Measurements from ENCODE around the gene RCOR1. TPM values are rescaled to one million over a fixed set of nuclear protein-coding genes. Genes with fewer than 3 reads are reported as not detected.

RCOR1 gene
- total and polyA plus RNA-seq, 2 donors (not counting 1 experiment from before 2014, with no cell fraction given): 8.7 to 37.1 TPM

DNA sequence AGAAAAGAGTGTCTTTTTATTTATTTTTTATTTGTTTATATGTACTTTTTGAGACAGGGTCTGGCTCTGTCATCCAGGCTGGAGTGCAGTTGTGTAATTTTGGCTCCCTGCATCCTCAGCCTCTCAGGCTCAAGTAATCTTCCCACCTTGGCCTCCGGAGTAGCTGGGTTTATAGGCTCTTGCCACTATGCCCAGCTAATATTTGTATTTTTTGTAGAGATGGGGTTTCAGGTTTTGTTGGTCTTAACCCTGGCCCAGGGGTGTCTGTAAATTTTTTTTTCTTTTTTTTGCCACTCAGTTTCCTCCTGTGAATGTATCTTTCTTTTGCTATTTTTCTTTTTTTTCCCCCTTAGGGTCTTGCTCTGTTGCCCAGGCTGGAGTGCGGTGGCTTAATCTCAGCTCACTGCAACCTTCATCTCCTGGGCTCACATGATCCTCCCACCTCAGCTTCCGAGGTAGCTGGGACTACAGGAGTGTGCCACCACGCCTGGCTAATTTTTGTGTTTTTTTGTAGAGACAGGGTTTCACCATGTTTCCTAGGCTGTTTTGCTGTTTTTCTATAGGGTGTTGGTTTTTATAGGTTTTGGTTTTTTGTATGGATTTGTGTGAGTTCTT is 11.0 kb downstream of the RCOR1 start:
- no peak for ATAC-seq (ENCODE audit: low read depth)
- H4K20me1 ChIP-seq (ENCODE audit: control insufficient read depth, insufficient read depth, low read length, poor library complexity, severe bottlenecking): peaks cover 79% of the 10 kb centered on the region

DNA sequence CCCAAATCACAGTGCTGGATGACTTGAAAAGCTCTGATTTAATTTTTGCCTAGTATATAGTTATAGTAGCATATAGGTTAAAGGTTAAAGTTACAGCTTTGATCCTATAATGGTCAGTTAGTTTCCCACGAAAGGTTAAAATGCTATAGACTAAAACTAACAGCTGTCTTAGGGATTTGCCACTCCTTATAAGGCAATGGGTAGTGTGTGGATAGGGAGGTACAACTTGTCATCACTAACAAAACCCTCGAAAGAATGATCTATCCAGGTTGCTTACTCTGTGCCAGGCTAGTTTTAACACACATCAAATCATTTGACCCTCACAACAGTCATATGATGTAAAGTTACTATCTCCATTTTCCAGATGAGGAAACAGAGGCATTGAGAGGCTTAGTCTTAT is 11.7 kb downstream of the RCOR1 start:
- Mint-ChIP-seq H3K4me3 (no peak overlapping the region), H3K27ac (no peak overlapping the region), H3K27me3 (no peaks in the 10 kb centered on the region), H3K4me1 (peaks cover 66% of the 10 kb centered on the region), H3K9me3 (ENCODE audit: insufficient read depth) (no peaks in the 10 kb centered on the region)
- H3K79me2 ChIP-seq (ENCODE audit: control insufficient read depth, insufficient read depth, low read length): peaks cover 99% of the 10 kb centered on the region
- no peak for ATAC-seq (ENCODE audit: low read depth)
- ChIA-PET POLR2A (interaction anchor here (0.7 to 1.7 kb wide), 2 partner anchors 10 to 44 kb away, joined by 3 to 4 read pairs; no protein-coding TSS in a partner anchor), CTCF (interaction anchor here (1.9 kb wide), 1 partner anchor 9 kb away, joined by 9 read pairs; no protein-coding TSS in a partner anchor)
- intact Hi-C loops (cut with micrococcal nuclease): no loop called here
- no CpG with 5 or more reads among the region's 2 CpGs for WGBS (ENCODE audit: insufficient coverage)
- no peak overlapping the region for H3K9ac ChIP-seq (ENCODE audit: low read length)
- H3K4me1 ChIP-seq (ENCODE audit: control insufficient read depth in 2 of 2, insufficient read depth in 2 of 2, low read length in 2 of 2): peaks cover 27 to 50% of the 10 kb centered on the region in 2 donors
- H3K27ac ChIP-seq (ENCODE audit: low read length in 2 of 2): no peak overlapping the region
- no peak overlapping the region for H2AFZ ChIP-seq (ENCODE audit: insufficient read depth, low read depth, low read length, poor library complexity, severe bottlenecking)
- H3K36me3 ChIP-seq (replicated peaks in 1 of 2; ENCODE audit: control extremely low read depth in 1 of 2, control insufficient read depth in 1 of 2, extremely low read depth in 1 of 2, insufficient read depth in 2 of 2, low read length in 1 of 2): peaks cover 1 to 4% of the 10 kb centered on the region in 2 experiments
- peaks cover 75% of the 10 kb centered on the region for H4K20me1 ChIP-seq (ENCODE audit: control insufficient read depth, insufficient read depth, low read length, poor library complexity, severe bottlenecking)
- H3K27me3 ChIP-seq (replicated peaks in 1 of 4; ENCODE audit: control extremely low read depth in 1 of 4, control insufficient read depth in 3 of 4, insufficient read depth in 4 of 4, low read length in 3 of 4): no peaks in the 10 kb centered on the region
- no peak overlapping the region for H3K4me3 ChIP-seq (ENCODE audit: control extremely low read depth in 1 of 5, extremely low read depth in 1 of 5, insufficient read depth in 1 of 5, low read depth in 2 of 5, low read length in 4 of 5)
- H3K9me3 ChIP-seq (ENCODE audit: control extremely low read depth in 1 of 3, control insufficient read depth in 2 of 3, insufficient read depth in 1 of 3, low read length in 2 of 3): peaks cover 0 to 4% (median 0%) of the 10 kb centered on the region in 3 donors
- no peak for DNase-seq
- no peak overlapping the region for H3K4me2 ChIP-seq (replicated peaks; ENCODE audit: low read depth, low read length, poor library complexity, severe bottlenecking)
- TF ChIP-seq, protein P1, sequence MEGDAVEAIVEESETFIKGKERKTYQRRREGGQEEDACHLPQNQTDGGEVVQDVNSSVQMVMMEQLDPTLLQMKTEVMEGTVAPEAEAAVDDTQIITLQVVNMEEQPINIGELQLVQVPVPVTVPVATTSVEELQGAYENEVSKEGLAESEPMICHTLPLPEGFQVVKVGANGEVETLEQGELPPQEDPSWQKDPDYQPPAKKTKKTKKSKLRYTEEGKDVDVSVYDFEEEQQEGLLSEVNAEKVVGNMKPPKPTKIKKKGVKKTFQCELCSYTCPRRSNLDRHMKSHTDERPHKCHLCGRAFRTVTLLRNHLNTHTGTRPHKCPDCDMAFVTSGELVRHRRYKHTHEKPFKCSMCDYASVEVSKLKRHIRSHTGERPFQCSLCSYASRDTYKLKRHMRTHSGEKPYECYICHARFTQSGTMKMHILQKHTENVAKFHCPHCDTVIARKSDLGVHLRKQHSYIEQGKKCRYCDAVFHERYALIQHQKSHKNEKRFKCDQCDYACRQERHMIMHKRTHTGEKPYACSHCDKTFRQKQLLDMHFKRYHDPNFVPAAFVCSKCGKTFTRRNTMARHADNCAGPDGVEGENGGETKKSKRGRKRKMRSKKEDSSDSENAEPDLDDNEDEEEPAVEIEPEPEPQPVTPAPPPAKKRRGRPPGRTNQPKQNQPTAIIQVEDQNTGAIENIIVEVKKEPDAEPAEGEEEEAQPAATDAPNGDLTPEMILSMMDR (IDR thresholded peaks at IDR 0.05): no peak
- TF ChIP-seq EZH2 (IDR thresholded peaks at IDR 0.05; ENCODE audit: borderline replicate concordance, insufficient read depth, low read depth, low read length, poor library complexity, severe bottlenecking): no peak

More for the DNA sequence above, 11.0 kb downstream of the RCOR1 start:
- no peak overlapping the region for H3K9ac ChIP-seq (ENCODE audit: low read length)
- no peaks in the 10 kb centered on the region for H3K27me3 ChIP-seq (replicated peaks in 1 of 4; ENCODE audit: control extremely low read depth in 1 of 4, control insufficient read depth in 3 of 4, insufficient read depth in 4 of 4, low read length in 3 of 4)
- ChIA-PET CTCF (interaction anchor here (1.9 kb wide), 1 partner anchor 8 kb away, joined by 9 read pairs; no protein-coding TSS in a partner anchor), POLR2A (interaction anchor here (1.7 kb wide), 1 partner anchor 9 kb away, joined by 4 read pairs; no protein-coding TSS in a partner anchor)
- Mint-ChIP-seq H3K9me3 (ENCODE audit: insufficient read depth) (no peaks in the 10 kb centered on the region), H3K27me3 (no peaks in the 10 kb centered on the region), H3K27ac (no peak overlapping the region), H3K4me3 (peak overlapping the region; percentile 7), H3K4me1 (peaks cover 68% of the 10 kb centered on the region)
- H3K4me1 ChIP-seq (ENCODE audit: control insufficient read depth in 2 of 2, insufficient read depth in 2 of 2, low read length in 2 of 2): peaks cover 27 to 53% of the 10 kb centered on the region in 2 donors
- intact Hi-C loops (cut with micrococcal nuclease): no loop called here
- no peak overlapping the region for H2AFZ ChIP-seq (ENCODE audit: insufficient read depth, low read depth, low read length, poor library complexity, severe bottlenecking)
- no peak overlapping the region for H3K4me2 ChIP-seq (replicated peaks; ENCODE audit: low read depth, low read length, poor library complexity, severe bottlenecking)
- peaks cover 1 to 4% of the 10 kb centered on the region in 2 experiments for H3K36me3 ChIP-seq (replicated peaks in 1 of 2; ENCODE audit: control extremely low read depth in 1 of 2, control insufficient read depth in 1 of 2, extremely low read depth in 1 of 2, insufficient read depth in 2 of 2, low read length in 1 of 2)
- H3K27ac ChIP-seq (ENCODE audit: low read length in 2 of 2): no peak overlapping the region
- H3K4me3 ChIP-seq (ENCODE audit: control extremely low read depth in 1 of 5, extremely low read depth in 1 of 5, insufficient read depth in 1 of 5, low read depth in 2 of 5, low read length in 4 of 5): no peak overlapping the region
- H3K79me2 ChIP-seq (ENCODE audit: control insufficient read depth, insufficient read depth, low read length): peaks cover 99% of the 10 kb centered on the region
- no peak for DNase-seq
- 71% methylated on average over 1 of the region's 4 CpGs for WGBS (ENCODE audit: insufficient coverage)
- H3K9me3 ChIP-seq (ENCODE audit: control extremely low read depth in 1 of 3, control insufficient read depth in 2 of 3, insufficient read depth in 1 of 3, low read length in 2 of 3): peaks cover 0 to 4% (median 0%) of the 10 kb centered on the region in 3 donors
- TF ChIP-seq EZH2 (IDR thresholded peaks at IDR 0.05; ENCODE audit: borderline replicate concordance, insufficient read depth, low read depth, low read length, poor library complexity, severe bottlenecking): no peak
- TF ChIP-seq, protein P1 (IDR thresholded peaks at IDR 0.05): no peak

Data from B cell (primary cell).